HL-60 (cell line): Measurements from ENCODE around the gene NME7.

Experiments
- DNase-seq, 2 experiments: peaks; one replicate each; pipeline ENCODE4 v3.0.0-alpha.2; 2010 to 2020; ENCODE audit warnings: low read depth in 1 of 2, low spot score in 1 of 2
- H3K27ac ChIP-seq: fragments of 250-450 bp; sonication (Bioruptor Pico); replicated peaks from 2 replicates; pipeline ENCODE4 v1.5.1; 2020; ENCODE audit warnings: mild to moderate bottlenecking, moderate library complexity
- H3K27me3 ChIP-seq: fragments of 250-450 bp; sonication (Bioruptor Pico); 2 replicates; pipeline ENCODE4 v1.5.1; 2021; ENCODE audit warnings: mild to moderate bottlenecking, moderate library complexity; ENCODE audit not compliant: insufficient read depth, poor library complexity, severe bottlenecking
- H3K4me3 ChIP-seq: replicated peaks from 2 replicates; pipeline ENCODE4 v1.5.1; 2011; ENCODE audit warnings: mild to moderate bottlenecking, control low read depth, low read length; ENCODE audit not compliant: insufficient read depth
- GABPA ChIP-seq: IDR thresholded peaks from 2 replicates; pipeline ENCODE4 v1.6.1; 2012; ENCODE audit warnings: low read depth
- POLR2AphosphoS5 ChIP-seq: IDR thresholded peaks from 2 replicates; pipeline ENCODE4 v1.6.1; 2012; ENCODE audit warnings: low read depth
- SPI1 ChIP-seq: IDR thresholded peaks from 2 replicates; pipeline ENCODE4 v1.6.1; 2012; ENCODE audit warnings: low read depth, mild to moderate bottlenecking, borderline replicate concordance
- TF ChIP-seq, protein P1 (sequence below): IDR thresholded peaks from 2 replicates; pipeline ENCODE4 v1.6.1; 2012; ENCODE audit warnings: low read depth; ENCODE audit not compliant: insufficient replicate concordance
- TF ChIP-seq, protein P2 (sequence below): IDR thresholded peaks from one replicate; pipeline ENCODE4 v1.5.1; 2011; ENCODE audit warnings: low read length, control low read depth, inconsistent platforms; ENCODE audit not compliant: insufficient read depth

Gene NME7

DNA sequence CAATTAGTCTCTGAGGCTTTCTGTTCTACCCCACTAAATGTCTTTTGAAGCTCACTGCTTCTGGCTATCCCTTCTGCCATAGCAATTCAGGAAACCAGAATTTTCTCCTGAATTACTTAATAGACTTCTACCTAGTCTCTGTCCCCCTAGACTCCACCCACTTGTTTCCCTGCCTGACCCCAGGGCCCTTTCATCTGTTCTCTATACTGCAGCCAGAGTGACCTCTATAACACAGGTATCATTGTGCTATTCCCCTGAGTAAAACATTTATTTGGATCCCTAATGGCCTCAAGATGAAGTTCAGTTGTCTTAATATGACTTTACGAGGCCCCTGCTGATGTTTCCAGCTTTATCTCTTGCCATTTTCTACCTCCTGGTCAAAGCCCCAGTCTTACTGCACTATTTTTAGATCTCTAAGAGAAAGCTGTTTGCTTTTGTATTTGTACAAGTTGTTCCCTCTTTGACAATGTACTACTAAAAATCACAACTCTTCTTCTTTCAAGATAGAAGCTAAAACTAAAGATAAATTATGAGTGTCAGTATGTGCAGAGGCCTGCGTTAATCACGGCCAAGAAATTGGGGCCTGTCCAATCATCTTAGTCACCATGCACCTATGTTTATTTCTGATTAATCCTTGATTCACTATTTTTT lies 206.6 kb downstream of the NME7 start:
- DNase-seq: no peak
- TF ChIP-seq, protein P1, sequence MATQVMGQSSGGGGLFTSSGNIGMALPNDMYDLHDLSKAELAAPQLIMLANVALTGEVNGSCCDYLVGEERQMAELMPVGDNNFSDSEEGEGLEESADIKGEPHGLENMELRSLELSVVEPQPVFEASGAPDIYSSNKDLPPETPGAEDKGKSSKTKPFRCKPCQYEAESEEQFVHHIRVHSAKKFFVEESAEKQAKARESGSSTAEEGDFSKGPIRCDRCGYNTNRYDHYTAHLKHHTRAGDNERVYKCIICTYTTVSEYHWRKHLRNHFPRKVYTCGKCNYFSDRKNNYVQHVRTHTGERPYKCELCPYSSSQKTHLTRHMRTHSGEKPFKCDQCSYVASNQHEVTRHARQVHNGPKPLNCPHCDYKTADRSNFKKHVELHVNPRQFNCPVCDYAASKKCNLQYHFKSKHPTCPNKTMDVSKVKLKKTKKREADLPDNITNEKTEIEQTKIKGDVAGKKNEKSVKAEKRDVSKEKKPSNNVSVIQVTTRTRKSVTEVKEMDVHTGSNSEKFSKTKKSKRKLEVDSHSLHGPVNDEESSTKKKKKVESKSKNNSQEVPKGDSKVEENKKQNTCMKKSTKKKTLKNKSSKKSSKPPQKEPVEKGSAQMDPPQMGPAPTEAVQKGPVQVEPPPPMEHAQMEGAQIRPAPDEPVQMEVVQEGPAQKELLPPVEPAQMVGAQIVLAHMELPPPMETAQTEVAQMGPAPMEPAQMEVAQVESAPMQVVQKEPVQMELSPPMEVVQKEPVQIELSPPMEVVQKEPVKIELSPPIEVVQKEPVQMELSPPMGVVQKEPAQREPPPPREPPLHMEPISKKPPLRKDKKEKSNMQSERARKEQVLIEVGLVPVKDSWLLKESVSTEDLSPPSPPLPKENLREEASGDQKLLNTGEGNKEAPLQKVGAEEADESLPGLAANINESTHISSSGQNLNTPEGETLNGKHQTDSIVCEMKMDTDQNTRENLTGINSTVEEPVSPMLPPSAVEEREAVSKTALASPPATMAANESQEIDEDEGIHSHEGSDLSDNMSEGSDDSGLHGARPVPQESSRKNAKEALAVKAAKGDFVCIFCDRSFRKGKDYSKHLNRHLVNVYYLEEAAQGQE: no peak
- TF ChIP-seq GABPA (no peak), SPI1 (no peak), POLR2AphosphoS5 (no peak)
- TF ChIP-seq, protein P2, sequence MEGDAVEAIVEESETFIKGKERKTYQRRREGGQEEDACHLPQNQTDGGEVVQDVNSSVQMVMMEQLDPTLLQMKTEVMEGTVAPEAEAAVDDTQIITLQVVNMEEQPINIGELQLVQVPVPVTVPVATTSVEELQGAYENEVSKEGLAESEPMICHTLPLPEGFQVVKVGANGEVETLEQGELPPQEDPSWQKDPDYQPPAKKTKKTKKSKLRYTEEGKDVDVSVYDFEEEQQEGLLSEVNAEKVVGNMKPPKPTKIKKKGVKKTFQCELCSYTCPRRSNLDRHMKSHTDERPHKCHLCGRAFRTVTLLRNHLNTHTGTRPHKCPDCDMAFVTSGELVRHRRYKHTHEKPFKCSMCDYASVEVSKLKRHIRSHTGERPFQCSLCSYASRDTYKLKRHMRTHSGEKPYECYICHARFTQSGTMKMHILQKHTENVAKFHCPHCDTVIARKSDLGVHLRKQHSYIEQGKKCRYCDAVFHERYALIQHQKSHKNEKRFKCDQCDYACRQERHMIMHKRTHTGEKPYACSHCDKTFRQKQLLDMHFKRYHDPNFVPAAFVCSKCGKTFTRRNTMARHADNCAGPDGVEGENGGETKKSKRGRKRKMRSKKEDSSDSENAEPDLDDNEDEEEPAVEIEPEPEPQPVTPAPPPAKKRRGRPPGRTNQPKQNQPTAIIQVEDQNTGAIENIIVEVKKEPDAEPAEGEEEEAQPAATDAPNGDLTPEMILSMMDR: no peak
- H3K27ac ChIP-seq: no peak overlapping the region
- no peaks in the 10 kb centered on the region for H3K27me3 ChIP-seq
- H3K4me3 ChIP-seq: no peak overlapping the region

DNA sequence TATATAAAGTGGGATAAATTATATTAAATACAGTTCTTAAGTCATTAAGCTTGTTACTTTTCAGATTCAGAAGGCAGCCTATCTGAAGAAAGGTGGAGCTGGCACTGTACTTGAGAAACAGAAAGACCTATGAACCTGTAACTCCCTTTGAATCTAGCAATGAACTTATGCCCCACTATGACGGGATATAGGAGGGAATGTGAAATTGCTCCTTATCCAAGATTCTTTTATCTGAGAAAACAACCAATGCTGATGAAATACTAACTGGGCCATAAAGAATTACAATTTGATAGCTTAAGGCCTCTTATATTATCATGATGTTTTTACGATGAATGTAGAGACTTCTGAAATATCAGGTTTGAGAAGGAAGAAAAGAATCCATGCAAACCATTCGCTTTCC lies 211.0 kb downstream of the NME7 start:
- TF ChIP-seq POLR2AphosphoS5: no peak
- no peak for TF ChIP-seq GABPA
- TF ChIP-seq, protein P2: no peak
- no peak for TF ChIP-seq SPI1
- TF ChIP-seq, protein P1: no peak
- H3K27ac ChIP-seq: no peak overlapping the region
- H3K27me3 ChIP-seq: no peaks in the 10 kb centered on the region
- no peak for DNase-seq
- no peak overlapping the region for H3K4me3 ChIP-seq

DNA sequence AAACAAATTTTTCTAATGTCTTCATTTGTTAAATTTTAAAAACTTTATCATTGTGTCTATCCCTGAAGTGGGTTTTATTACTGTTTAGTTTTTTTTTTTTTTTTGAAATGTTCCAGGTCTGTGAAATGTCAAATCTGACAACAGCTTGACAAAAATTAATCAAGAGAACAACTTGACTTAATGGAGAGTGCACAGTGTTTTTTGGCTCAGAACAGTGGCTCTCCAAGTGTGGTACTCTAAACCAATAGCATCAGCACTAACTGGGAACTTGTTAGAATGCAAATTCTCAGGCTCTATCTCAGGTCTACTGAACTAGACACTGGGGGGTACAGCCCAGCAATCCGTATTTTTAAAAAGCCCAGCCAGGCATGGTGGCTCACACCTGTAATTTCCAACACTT lies 211.9 kb downstream of the NME7 start:
- no peaks in the 10 kb centered on the region for H3K27me3 ChIP-seq

More for the DNA sequence above, 211.9 kb downstream of the NME7 start:
- no peak for TF ChIP-seq SPI1
- TF ChIP-seq, protein P2: no peak
- TF ChIP-seq POLR2AphosphoS5: no peak
- TF ChIP-seq, protein P1: no peak
- TF ChIP-seq GABPA: no peak
- Histone ChIP-seq H3K27ac (no peak overlapping the region), H3K4me3 (no peak overlapping the region)
- no peak for DNase-seq
